Trophoblast cell (in vitro differentiated cells and primary cell): ENCODE results near the gene TENM3.

Experiments
- DNase-seq, 2 donors: peaks; one replicate each; pipeline ENCODE4 v3.0.0-alpha.2; 2016
- H2AFZ ChIP-seq: 2 replicates; pipeline ENCODE4 v1.6.1; 2013; ENCODE audit warnings: low read length, moderate library complexity, mild to moderate bottlenecking; ENCODE audit not compliant: insufficient read depth, poor library complexity
- H2AK5ac ChIP-seq: 2 replicates; pipeline ENCODE4 v1.6.1; 2013; ENCODE audit warnings: mild to moderate bottlenecking, low read length
- H2BK120ac ChIP-seq: 2 replicates; pipeline ENCODE4 v1.6.1; 2013; ENCODE audit warnings: low read length, mild to moderate bottlenecking, moderate library complexity; ENCODE audit not compliant: insufficient read depth, poor library complexity
- H2BK12ac ChIP-seq: 2 replicates; pipeline ENCODE4 v1.6.1; 2013; ENCODE audit warnings: mild to moderate bottlenecking, low read length, moderate library complexity
- H2BK5ac ChIP-seq: 2 replicates; pipeline ENCODE4 v1.6.1; 2013; ENCODE audit warnings: low read length, low read depth, moderate library complexity, mild to moderate bottlenecking; ENCODE audit not compliant: poor library complexity
- H3K14ac ChIP-seq: 2 replicates; pipeline ENCODE4 v1.6.1; 2013; ENCODE audit warnings: mild to moderate bottlenecking, low read length
- H3K18ac ChIP-seq: 2 replicates; pipeline ENCODE4 v1.6.1; 2013; ENCODE audit warnings: mild to moderate bottlenecking, low read length
- H3K23ac ChIP-seq: 2 replicates; pipeline ENCODE4 v1.6.1; 2013; ENCODE audit warnings: low read length
- H3K27ac ChIP-seq: 2 replicates; pipeline ENCODE4 v1.5.1; 2013; ENCODE audit warnings: low read depth, mild to moderate bottlenecking, inconsistent platforms, low read length, moderate library complexity
- H3K27me3 ChIP-seq: 2 replicates; pipeline ENCODE4 v1.6.1; 2013; ENCODE audit warnings: inconsistent platforms, mild to moderate bottlenecking, low read length, moderate library complexity; ENCODE audit not compliant: insufficient read depth
- H3K36me3 ChIP-seq, 2 experiments: 1 replicate in 1 of 2; 2 replicates in 1 of 2; pipeline ENCODE4 v1.6.1; 2013; ENCODE audit warnings: low read length in 2 of 2, mild to moderate bottlenecking in 2 of 2, moderate library complexity in 1 of 2; ENCODE audit not compliant: insufficient read depth in 2 of 2, control insufficient read depth in 1 of 2
- H3K4ac ChIP-seq: 2 replicates; pipeline ENCODE4 v1.6.1; 2013; ENCODE audit warnings: low read depth, mild to moderate bottlenecking, low read length, moderate library complexity
- H3K4me1 ChIP-seq, 2 experiments: 1 replicate in 1 of 2; 2 replicates in 1 of 2; pipeline ENCODE4 v1.6.1; 2013; ENCODE audit warnings: low read length in 2 of 2, mild to moderate bottlenecking in 2 of 2, moderate library complexity in 1 of 2; ENCODE audit not compliant: insufficient read depth in 2 of 2, control insufficient read depth in 1 of 2
- H3K4me2 ChIP-seq: 2 replicates; pipeline ENCODE4 v1.6.1; 2013; ENCODE audit warnings: inconsistent platforms, mild to moderate bottlenecking, low read length, moderate library complexity
- H3K4me3 ChIP-seq: 2 replicates; pipeline ENCODE4 v1.5.1; 2013; ENCODE audit warnings: mild to moderate bottlenecking, low read depth, low read length, inconsistent platforms
- H3K79me1 ChIP-seq: one replicate; pipeline ENCODE4 v1.6.1; 2013; ENCODE audit warnings: low read length
- H3K79me2 ChIP-seq: 2 replicates; pipeline ENCODE4 v1.6.1; 2013; ENCODE audit warnings: low read length, mild to moderate bottlenecking; ENCODE audit not compliant: control insufficient read depth, insufficient read depth, poor library complexity
- H3K9ac ChIP-seq: 2 replicates; pipeline ENCODE4 v1.6.1; 2013; ENCODE audit warnings: mild to moderate bottlenecking, low read length
- H3K9me3 ChIP-seq: 2 replicates; pipeline ENCODE4 v1.6.1; 2013; ENCODE audit warnings: low read depth, mild to moderate bottlenecking, control low read depth, inconsistent platforms, low read length; ENCODE audit not compliant: insufficient read depth
- H4K12ac ChIP-seq: 2 replicates; pipeline ENCODE4 v1.6.1; 2013; ENCODE audit warnings: low read depth, mild to moderate bottlenecking, low read length, moderate library complexity
- H4K8ac ChIP-seq: 2 replicates; pipeline ENCODE4 v1.6.1; 2013; ENCODE audit warnings: low read depth, mild to moderate bottlenecking, low read length, moderate library complexity
- H4K91ac ChIP-seq: one replicate; pipeline ENCODE4 v1.6.1; 2013; ENCODE audit warnings: low read depth, mild to moderate bottlenecking, low read length, moderate library complexity
- WGBS: extraction: QIAGEN DNeasy Blood & Tissue Kit; methylation state at CpG from one replicate; pipeline ENCODE4 v1.1.7; 2013; ENCODE audit warnings: missing lambda C conversion rate; ENCODE audit not compliant: insufficient read length, insufficient coverage; ENCODE audit errors: extremely low coverage; 5-methylcytosine and 5-hydroxymethylcytosine counted together

Gene TENM3

DNA sequence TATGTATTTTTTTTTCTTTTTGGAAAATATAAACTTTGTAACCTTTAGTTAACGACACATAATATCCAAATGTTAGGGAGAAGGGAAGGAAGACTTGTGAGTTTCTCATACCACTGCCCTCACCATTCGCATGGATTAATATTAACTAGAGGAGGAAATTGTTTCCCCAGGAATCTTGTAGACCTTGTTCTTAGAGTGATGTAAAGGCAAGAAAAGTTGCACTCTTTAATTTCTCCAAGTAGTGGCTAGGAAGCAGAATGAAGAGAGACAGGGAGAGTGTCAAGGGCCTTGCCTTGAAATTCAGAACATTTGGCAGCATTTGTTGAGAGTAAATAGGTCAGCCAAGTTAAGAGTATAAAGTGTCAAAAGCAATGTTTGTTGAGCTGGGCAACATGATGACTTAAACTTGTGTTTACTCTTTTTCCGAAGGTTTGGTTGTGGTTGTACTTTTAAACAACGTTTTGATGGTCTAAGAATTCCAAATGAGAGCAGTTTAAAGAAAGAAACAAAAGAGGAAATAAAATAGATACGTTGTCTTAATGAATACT is 105.7 kb downstream of the TENM3 start:
- Histone ChIP-seq H2BK5ac (no peak overlapping the region), H3K14ac (no peak overlapping the region), H3K23ac (no peak overlapping the region), H3K27ac (no peak overlapping the region), H3K4ac (no peak overlapping the region), H2BK12ac (no peak overlapping the region), H3K79me1 (no peaks in the 10 kb centered on the region), H3K18ac (no peak overlapping the region), H3K4me3 (no peak overlapping the region), H3K27me3 (no peaks in the 10 kb centered on the region), H2AFZ (no peak overlapping the region), H3K9ac (no peak overlapping the region), H4K8ac (no peak overlapping the region), H3K4me1 (peaks cover 0 to 2% of the 10 kb centered on the region in 2 experiments), H3K79me2 (no peaks in the 10 kb centered on the region), H4K91ac (no peak overlapping the region), H2AK5ac (no peak overlapping the region), H4K12ac (no peak overlapping the region), H2BK120ac (no peak overlapping the region), H3K9me3 (no peaks in the 10 kb centered on the region), H3K36me3 (peaks cover 0 to 4% of the 10 kb centered on the region in 2 experiments), H3K4me2 (no peak overlapping the region)
- no peak for DNase-seq
- no CpG with 5 or more reads among the region's 5 CpGs for WGBS

DNA sequence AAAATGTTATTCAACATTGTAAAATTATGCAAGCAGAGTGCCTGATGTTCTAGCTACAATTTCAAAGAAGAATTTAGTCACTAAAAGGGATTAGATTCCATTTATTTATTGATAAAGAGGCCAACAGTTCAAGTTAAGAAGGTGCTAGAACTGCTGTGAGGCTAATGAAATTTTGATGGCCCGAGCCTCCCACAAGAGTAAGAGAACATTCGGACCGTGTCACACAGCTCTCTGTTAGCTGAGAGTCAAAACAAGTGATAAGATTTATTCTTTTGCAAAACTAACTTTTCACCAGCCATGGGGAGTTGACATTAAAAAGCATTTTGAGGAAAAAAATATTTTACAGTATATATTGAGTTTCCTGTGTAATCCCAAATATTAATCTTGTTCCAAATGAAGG is 106.8 kb downstream of the TENM3 start:
- Histone ChIP-seq H3K4me3 (no peak overlapping the region), H3K4me2 (no peak overlapping the region), H3K9ac (no peak overlapping the region), H3K4me1 (peaks cover 0 to 2% of the 10 kb centered on the region in 2 experiments), H3K4ac (no peak overlapping the region), H3K18ac (no peak overlapping the region), H2BK120ac (no peak overlapping the region), H3K14ac (no peak overlapping the region), H3K79me1 (no peaks in the 10 kb centered on the region), H2BK5ac (no peak overlapping the region), H3K27ac (no peak overlapping the region), H3K27me3 (no peaks in the 10 kb centered on the region), H3K23ac (no peak overlapping the region), H3K79me2 (no peaks in the 10 kb centered on the region), H3K36me3 (peaks cover 0 to 4% of the 10 kb centered on the region in 2 experiments), H2BK12ac (no peak overlapping the region), H4K12ac (no peak overlapping the region), H4K91ac (no peak overlapping the region), H3K9me3 (no peaks in the 10 kb centered on the region), H4K8ac (no peak overlapping the region), H2AK5ac (no peak overlapping the region), H2AFZ (no peak overlapping the region)
- DNase-seq: no peak
- WGBS: no CpG with 5 or more reads among the region's 3 CpGs

DNA sequence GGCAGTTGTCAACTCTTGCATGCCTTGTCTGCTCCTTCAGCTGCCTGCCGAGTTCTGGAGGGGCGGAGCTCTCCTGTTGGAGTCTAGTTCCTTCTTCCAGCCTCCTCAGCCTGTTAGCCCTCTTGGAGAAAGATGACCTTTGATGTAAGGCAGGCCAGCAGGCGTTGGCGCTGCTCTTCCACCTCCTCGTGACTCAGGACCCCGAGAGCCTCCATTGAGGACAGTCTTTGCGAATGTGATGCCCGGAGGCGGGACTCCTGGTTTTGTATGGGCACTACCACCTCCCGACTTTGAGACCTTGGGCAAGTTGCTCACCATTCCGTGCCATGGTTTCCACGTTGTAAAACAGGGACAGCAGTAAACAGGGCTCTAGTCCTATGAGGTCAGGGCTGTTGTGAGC is 108.3 kb downstream of the TENM3 start:
- Histone ChIP-seq H3K4me1 (peaks cover 0 to 2% of the 10 kb centered on the region in 2 experiments), H2AK5ac (no peak overlapping the region), H2BK120ac (no peak overlapping the region), H3K9ac (no peak overlapping the region), H3K79me2 (no peaks in the 10 kb centered on the region), H3K23ac (no peak overlapping the region), H3K36me3 (peaks cover 3 to 4% of the 10 kb centered on the region in 2 experiments), H3K4me2 (no peak overlapping the region), H4K91ac (no peak overlapping the region), H3K9me3 (no peaks in the 10 kb centered on the region), H3K18ac (no peak overlapping the region), H3K27ac (no peak overlapping the region), H3K27me3 (no peaks in the 10 kb centered on the region), H4K8ac (no peak overlapping the region), H3K4ac (no peak overlapping the region), H2BK12ac (no peak overlapping the region), H2AFZ (no peak overlapping the region), H3K79me1 (no peaks in the 10 kb centered on the region), H2BK5ac (no peak overlapping the region), H3K4me3 (no peak overlapping the region), H3K14ac (no peak overlapping the region), H4K12ac (no peak overlapping the region)
- no peak for DNase-seq
- WGBS: no CpG with 5 or more reads among the region's 12 CpGs

DNA sequence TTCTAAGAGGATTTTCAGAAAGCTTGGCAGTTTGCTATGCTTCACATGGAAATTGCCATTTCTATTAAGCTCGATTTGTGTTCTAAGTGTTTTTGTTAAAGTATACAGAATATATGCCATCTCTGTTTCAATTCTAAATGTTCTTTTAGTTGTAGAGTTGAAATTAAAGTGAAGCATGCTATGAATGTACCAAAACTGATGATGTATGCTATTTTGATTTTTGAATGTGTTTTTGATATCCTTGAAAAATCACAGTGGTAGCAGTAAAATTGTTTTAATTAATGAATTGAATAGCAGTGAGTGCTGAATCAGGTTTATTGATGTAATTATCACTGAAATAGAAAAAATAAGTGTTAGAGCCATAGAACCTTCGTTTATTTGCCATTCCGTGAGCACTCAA is 110.9 kb downstream of the TENM3 start:
- Histone ChIP-seq H3K4ac (no peak overlapping the region), H3K27me3 (no peaks in the 10 kb centered on the region), H3K79me1 (no peaks in the 10 kb centered on the region), H2BK120ac (no peak overlapping the region), H3K4me2 (no peak overlapping the region), H2AK5ac (no peak overlapping the region), H4K8ac (no peak overlapping the region), H4K12ac (no peak overlapping the region), H3K23ac (no peak overlapping the region), H3K18ac (no peak overlapping the region), H2AFZ (no peak overlapping the region), H3K4me1 (no peaks in the 10 kb centered on the region), H3K9me3 (no peaks in the 10 kb centered on the region), H2BK5ac (no peak overlapping the region), H3K14ac (no peak overlapping the region), H3K4me3 (no peak overlapping the region), H3K79me2 (no peaks in the 10 kb centered on the region), H2BK12ac (no peak overlapping the region), H3K36me3 (peaks cover 3 to 4% of the 10 kb centered on the region in 2 experiments), H4K91ac (no peak overlapping the region), H3K27ac (no peak overlapping the region), H3K9ac (no peak overlapping the region)
- WGBS: no CpG with 5 or more reads among the region's 3 CpGs
- no peak for DNase-seq
